HepG2 (cell line): ENCODE data around the gene P2RX1. TPM values are rescaled to one million over a fixed set of nuclear protein-coding genes. Genes with fewer than 3 reads are reported as not detected.

Experiments
- ATAC-seq: fragments of 200-7000 bp; cut with Tn5 transposase; 3 replicates; pipeline ENCODE4 v1.9.1; 2020; ENCODE audit warnings: mild to moderate bottlenecking, moderate library complexity
- BruUV-seq: library from RNA; stranded (reverse); fragments of 400-500 nt; replicated peaks from 2 replicates; lab custom pipeline; 2021; lab: Mats Ljungman, UMichigan
- CTCF ChIA-PET: fragments of 300-600 bp; formaldehyde crosslinking; extraction: SDS; loops from one replicate; lab custom pipeline; 2021; ENCODE audit warnings: low total read pairs, inconsistent platforms, low intra/inter-chr PET ratio; lab: Yijun Ruan, JAX
- POLR2A ChIA-PET: fragments of 350-600 bp; sonication (Branson Sonifier 250); formaldehyde crosslinking; loops from one replicate; lab custom pipeline; 2020; ENCODE audit warnings: antibody characterized with exemption, inconsistent platforms; lab: Yijun Ruan, JAX
- DNase-seq: peaks from one replicate; pipeline ENCODE4 v3.0.0-alpha.2; 2015; ENCODE audit warnings: low spot score
- FAIRE-seq: peaks from 3 replicates; lab custom pipeline; 2011; peaks lifted over from hg19 to GRCh38; lab: Jason Lieb, UNC
- H2AFZ ChIP-seq: one replicate; pipeline ENCODE4 v1.6.1; 2011; ENCODE audit warnings: low read length, inconsistent platforms
- H3K27ac ChIP-seq: fragments of 300-600 bp; 3 replicates; pipeline ENCODE4 v1.8.0; 2011; ENCODE audit warnings: mixed run types, mild to moderate bottlenecking, mixed read lengths, low read length, inconsistent platforms; ENCODE audit not compliant: insufficient read depth; ENCODE audit errors: extremely low read length
- H3K27me3 ChIP-seq, 2 experiments: fragments of 200-600 bp in 1 of 2; 2 replicates in 1 of 2; 3 replicates in 1 of 2; pipeline versions ENCODE4 v1.6.0 to v1.8.0; 2011; ENCODE audit warnings: low read length in 2 of 2, mild to moderate bottlenecking in 2 of 2, moderate library complexity in 2 of 2, inconsistent platforms in 1 of 2; ENCODE audit not compliant: insufficient read depth in 2 of 2, control insufficient read depth in 1 of 2
- H3K36me3 ChIP-seq, 2 experiments: fragments of 200-600 bp in 1 of 2; replicated peaks in 1 of 2; 2 replicates in 1 of 2; 3 replicates in 1 of 2; pipeline versions ENCODE4 v1.5.1 to v1.8.0; 2011; ENCODE audit warnings: low read length in 2 of 2, inconsistent platforms in 1 of 2; ENCODE audit not compliant: insufficient read depth in 2 of 2, control insufficient read depth in 1 of 2
- H3K4me1 ChIP-seq: 2 replicates; pipeline ENCODE4 v1.5.1; 2012; ENCODE audit warnings: low read length, inconsistent platforms; ENCODE audit not compliant: insufficient read depth
- H3K4me2 ChIP-seq: 2 replicates; pipeline ENCODE4 v1.6.0; 2011; ENCODE audit warnings: low read depth, low read length, inconsistent platforms
- H3K4me3 ChIP-seq, 3 experiments: fragments of 200-600 bp in 1 of 3; sonication (generic), shearing (Covaris generic) in 1 of 3; replicated peaks in 1 of 3; 2 replicates each; pipeline ENCODE4 v1.5.1; 2011 to 2016; ENCODE audit warnings: low read length in 3 of 3, inconsistent platforms in 2 of 3, low read depth in 2 of 3, mild to moderate bottlenecking in 2 of 3, control low read depth in 1 of 3, mixed read lengths in 1 of 3; ENCODE audit not compliant: insufficient read depth in 1 of 3
- H3K79me2 ChIP-seq: one replicate; pipeline ENCODE4 v1.6.1; 2011; ENCODE audit warnings: low read length, inconsistent platforms; ENCODE audit not compliant: insufficient read depth
- H3K9ac ChIP-seq: 2 replicates; pipeline ENCODE4 v1.6.0; 2011; ENCODE audit warnings: mild to moderate bottlenecking, low read depth, low read length, inconsistent platforms; ENCODE audit not compliant: insufficient read depth
- H3K9me3 ChIP-seq: 2 replicates; pipeline ENCODE4 v1.5.1; 2012; ENCODE audit warnings: mild to moderate bottlenecking, low read length
- H4K20me1 ChIP-seq: 2 replicates; pipeline ENCODE4 v1.6.0; 2011; ENCODE audit warnings: inconsistent platforms, mild to moderate bottlenecking, low read length, moderate library complexity; ENCODE audit not compliant: insufficient read depth
- ATF7-NPFF ChIP-seq: sonication (generic); formaldehyde crosslinking; IDR thresholded peaks from 2 replicates; pipeline ENCODE4 v1.8.1; 2023; ENCODE audit warnings: mild to moderate bottlenecking, low read depth, missing genetic modification reagents, moderate library complexity
- BCL6 ChIP-seq: IDR thresholded peaks from 2 replicates; pipeline ENCODE4 v1.6.1; 2016; ENCODE audit warnings: missing genetic modification reagents, missing compliant biosample characterization
- ELF1 ChIP-seq: sonication (generic); formaldehyde crosslinking; IDR thresholded peaks from 2 replicates; pipeline ENCODE4 v1.4.0; 2020; ENCODE audit warnings: missing genetic modification reagents
- ELF3 ChIP-seq: IDR thresholded peaks from 2 replicates; pipeline ENCODE4 v1.6.1; 2016; ENCODE audit warnings: missing genetic modification reagents, missing compliant biosample characterization
- FOSL1 ChIP-seq: sonication (generic); formaldehyde crosslinking; IDR thresholded peaks from 2 replicates; pipeline ENCODE4 v1.9.0; 2021; ENCODE audit warnings: missing genetic modification reagents, borderline replicate concordance
- HDAC1 ChIP-seq: sonication (generic); formaldehyde crosslinking; IDR thresholded peaks from 2 replicates; pipeline ENCODE4 v1.5.1; 2020; ENCODE audit warnings: mild to moderate bottlenecking, missing genetic modification reagents
- MYNN ChIP-seq: sonication (generic); formaldehyde crosslinking; IDR thresholded peaks from 2 replicates; pipeline ENCODE4 v1.4.0; 2020; ENCODE audit warnings: mild to moderate bottlenecking, low read depth, missing genetic modification reagents
- RBFOX2 ChIP-seq: fragments of 200-400 bp; formaldehyde crosslinking; IDR thresholded peaks from 2 replicates; pipeline ENCODE4 v1.6.1; 2017; ENCODE audit warnings: low read depth, mild to moderate bottlenecking, low read length
- RBM39 ChIP-seq: fragments of 200-400 bp; formaldehyde crosslinking; IDR thresholded peaks from one replicate; pipeline ENCODE4 v1.6.1; 2018; ENCODE audit warnings: antibody characterized with exemption, mild to moderate bottlenecking, low read depth, low read length; ENCODE audit not compliant: poor library complexity, severe bottlenecking
- REPIN1 ChIP-seq: sonication (generic); formaldehyde crosslinking; IDR thresholded peaks from 2 replicates; pipeline ENCODE4 v1.8.0; 2022; ENCODE audit warnings: missing genetic modification reagents, low read depth, mild to moderate bottlenecking, borderline replicate concordance
- STAG1 ChIP-seq: sonication (generic); formaldehyde crosslinking; IDR thresholded peaks from 2 replicates; pipeline ENCODE4 v1.4.0; 2020; ENCODE audit warnings: missing genetic modification reagents
- ZBTB39 ChIP-seq: sonication (generic); formaldehyde crosslinking; IDR thresholded peaks from 2 replicates; pipeline ENCODE4 v1.5.0; 2020; ENCODE audit warnings: missing genetic modification reagents
- ZNF460 ChIP-seq: sonication (generic); formaldehyde crosslinking; IDR thresholded peaks from 2 replicates; pipeline ENCODE4 v1.5.1; 2020; ENCODE audit warnings: missing genetic modification reagents, mild to moderate bottlenecking, borderline replicate concordance
- ZNF557 ChIP-seq: sonication (generic); formaldehyde crosslinking; IDR thresholded peaks from 2 replicates; pipeline ENCODE4 v1.4.0; 2020; ENCODE audit warnings: missing genetic modification reagents
- ZNF674 ChIP-seq: sonication (generic); formaldehyde crosslinking; IDR thresholded peaks from 2 replicates; pipeline ENCODE4 v1.5.0; 2020; ENCODE audit warnings: low read depth, mild to moderate bottlenecking, missing genetic modification reagents
- ZNF747 ChIP-seq: sonication (generic); formaldehyde crosslinking; IDR thresholded peaks from 2 replicates; pipeline ENCODE4 v1.8.1; 2023; ENCODE audit warnings: missing genetic modification reagents, mild to moderate bottlenecking, borderline replicate concordance
- WGBS: methylation state at CpG from one replicate; pipeline ENCODE4 v1.1.6; 2017; ENCODE audit warnings: low lambda C conversion rate; 5-methylcytosine and 5-hydroxymethylcytosine counted together
- in situ Hi-C: cut with HindIII; loops from 2 replicates; pipeline ENCODE4 v1.10.0; 2017; ENCODE audit warnings: low pct_unique_long_range_greater_than_20kb; ENCODE audit not compliant: extremely low pct_ligation_motif_present
- intact Hi-C: fragments of 100-400 bp; cut with micrococcal nuclease; formaldehyde crosslinking; loops from one replicate; pipeline ENCODE4 v1.10.0; 2022; ENCODE audit not compliant: unreplicated experiment
- polyA plus RNA-seq, 8 experiments: library from polyadenylated mRNA; depleted of rRNA in 3 of 8; stranded (reverse) in 7 of 8; unstranded in 1 of 8; fragments of >200 nt; fragmentation: Illumina TruSeq in 4 of 8; extraction: Trizol in 4 of 8; gene quantifications; 2 replicates each; pipeline versions ENCODE4 v1.2.1 to v1.2.3, GENCODE V29; 2011 to 2016; ENCODE audit warnings: low read depth in 4 of 8, missing spikeins in 1 of 8, mixed read lengths in 1 of 8; ENCODE audit not compliant: insufficient read depth in 1 of 8
- total RNA-seq, 5 experiments: library from RNA; depleted of rRNA; stranded (reverse); fragments of >200 nt; fragmentation: Illumina TruSeq; extraction: Trizol; gene quantifications; 2 replicates each; pipeline ENCODE4 v1.2.3, GENCODE V29; 2016; ENCODE audit warnings: low read depth in 1 of 5
- TF ChIP-seq, protein P1 (sequence below): sonication (generic); formaldehyde crosslinking; IDR thresholded peaks from 2 replicates; pipeline ENCODE4 v1.9.0; 2021; ENCODE audit warnings: missing genetic modification reagents, borderline replicate concordance
- TF ChIP-seq, protein P2 (sequence below): sonication (generic); formaldehyde crosslinking; IDR thresholded peaks from 2 replicates; pipeline ENCODE4 v1.4.0; 2020; ENCODE audit warnings: mild to moderate bottlenecking, missing genetic modification reagents, borderline replicate concordance

Gene P2RX1
- total and polyA plus RNA-seq, 2 of the 13 experiments (the other 11 are each of a cell fraction or from before 2014, with no cell fraction given) = 0.04 to 0.50 TPM

GRCh38 chr17:3950584-3950983 is 34.3 kb upstream of the P2RX1 start:
- no peaks in the 10 kb centered on the region for H3K79me2 ChIP-seq
- no peak overlapping the region for H3K4me2 ChIP-seq
- H4K20me1 ChIP-seq = no peaks in the 10 kb centered on the region
- intact Hi-C loops = no loop called here
- no peak overlapping the region for H3K4me3 ChIP-seq
- ATAC-seq = no peak
- ChIA-PET CTCF (no interaction called here), POLR2A (no interaction called here)
- WGBS = 53% methylated on average over 3 of the region's 12 CpGs
- H2AFZ ChIP-seq = no peak overlapping the region
- no peak overlapping the region for H3K27ac ChIP-seq
- no peak for FAIRE-seq
- no peak for DNase-seq
- in situ Hi-C loops = no loop called here
- H3K9me3 ChIP-seq = no peaks in the 10 kb centered on the region
- no peaks in the 10 kb centered on the region for H3K36me3 ChIP-seq
- no TSS peak for BruUV-seq
- TF ChIP-seq RBM39 (no peak), ZNF747 (CRISPR knock-in tag) (no peak), ELF1 (no peak), RBFOX2 (no peak), HDAC1 (CRISPR knock-in tag) (no peak), ZBTB39 (no peak), ATF7-NPFF (CRISPR knock-in tag) (no peak), BCL6 (no peak), MYNN (CRISPR knock-in tag) (no peak), FOSL1 (CRISPR knock-in tag) (no peak), ZNF460 (CRISPR knock-in tag) (no peak), ZNF674 (no peak), REPIN1 (CRISPR knock-in tag) (no peak), STAG1 (CRISPR knock-in tag) (no peak), ZNF557 (CRISPR knock-in tag) (no peak), ELF3 (CRISPR knock-in tag) (no peak)
- TF ChIP-seq, protein P1, sequence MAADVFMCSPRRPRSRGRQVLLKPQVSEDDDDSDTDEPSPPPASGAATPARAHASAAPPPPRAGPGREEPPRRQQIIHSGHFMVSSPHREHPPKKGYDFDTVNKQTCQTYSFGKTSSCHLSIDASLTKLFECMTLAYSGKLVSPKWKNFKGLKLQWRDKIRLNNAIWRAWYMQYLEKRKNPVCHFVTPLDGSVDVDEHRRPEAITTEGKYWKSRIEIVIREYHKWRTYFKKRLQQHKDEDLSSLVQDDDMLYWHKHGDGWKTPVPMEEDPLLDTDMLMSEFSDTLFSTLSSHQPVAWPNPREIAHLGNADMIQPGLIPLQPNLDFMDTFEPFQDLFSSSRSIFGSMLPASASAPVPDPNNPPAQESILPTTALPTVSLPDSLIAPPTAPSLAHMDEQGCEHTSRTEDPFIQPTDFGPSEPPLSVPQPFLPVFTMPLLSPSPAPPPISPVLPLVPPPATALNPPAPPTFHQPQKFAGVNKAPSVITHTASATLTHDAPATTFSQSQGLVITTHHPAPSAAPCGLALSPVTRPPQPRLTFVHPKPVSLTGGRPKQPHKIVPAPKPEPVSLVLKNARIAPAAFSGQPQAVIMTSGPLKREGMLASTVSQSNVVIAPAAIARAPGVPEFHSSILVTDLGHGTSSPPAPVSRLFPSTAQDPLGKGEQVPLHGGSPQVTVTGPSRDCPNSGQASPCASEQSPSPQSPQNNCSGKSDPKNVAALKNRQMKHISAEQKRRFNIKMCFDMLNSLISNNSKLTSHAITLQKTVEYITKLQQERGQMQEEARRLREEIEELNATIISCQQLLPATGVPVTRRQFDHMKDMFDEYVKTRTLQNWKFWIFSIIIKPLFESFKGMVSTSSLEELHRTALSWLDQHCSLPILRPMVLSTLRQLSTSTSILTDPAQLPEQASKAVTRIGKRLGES (CRISPR knock-in tag) = no peak
- TF ChIP-seq, protein P2, sequence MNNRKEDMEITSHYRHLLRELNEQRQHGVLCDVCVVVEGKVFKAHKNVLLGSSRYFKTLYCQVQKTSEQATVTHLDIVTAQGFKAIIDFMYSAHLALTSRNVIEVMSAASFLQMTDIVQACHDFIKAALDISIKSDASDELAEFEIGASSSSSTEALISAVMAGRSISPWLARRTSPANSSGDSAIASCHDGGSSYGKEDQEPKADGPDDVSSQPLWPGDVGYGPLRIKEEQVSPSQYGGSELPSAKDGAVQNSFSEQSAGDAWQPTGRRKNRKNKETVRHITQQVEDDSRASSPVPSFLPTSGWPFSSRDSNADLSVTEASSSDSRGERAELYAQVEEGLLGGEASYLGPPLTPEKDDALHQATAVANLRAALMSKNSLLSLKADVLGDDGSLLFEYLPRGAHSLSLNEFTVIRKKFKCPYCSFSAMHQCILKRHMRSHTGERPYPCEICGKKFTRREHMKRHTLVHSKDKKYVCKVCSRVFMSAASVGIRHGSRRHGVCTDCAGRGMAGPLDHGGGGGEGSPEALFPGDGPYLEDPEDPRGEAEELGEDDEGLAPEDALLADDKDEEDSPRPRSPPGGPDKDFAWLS (CRISPR knock-in tag) = no peak
- H3K4me1 ChIP-seq = no peaks in the 10 kb centered on the region
- H3K9ac ChIP-seq = no peak overlapping the region
- H3K27me3 ChIP-seq = peaks cover 1 to 16% of the 10 kb centered on the region in 2 experiments; a peak in 3 of 5 replicates
